DMS114 treated with DMSO at 0.1 percent for 48 hours (cell line): ENCODE data around the gene CD83.

Experiments used
- DNase-seq: peaks from one replicate; lab custom pipeline; 2025; ENCODE audit not compliant: unreplicated experiment; lab: John Stamatoyannopoulos, UW

The CD83 gene

DNA sequence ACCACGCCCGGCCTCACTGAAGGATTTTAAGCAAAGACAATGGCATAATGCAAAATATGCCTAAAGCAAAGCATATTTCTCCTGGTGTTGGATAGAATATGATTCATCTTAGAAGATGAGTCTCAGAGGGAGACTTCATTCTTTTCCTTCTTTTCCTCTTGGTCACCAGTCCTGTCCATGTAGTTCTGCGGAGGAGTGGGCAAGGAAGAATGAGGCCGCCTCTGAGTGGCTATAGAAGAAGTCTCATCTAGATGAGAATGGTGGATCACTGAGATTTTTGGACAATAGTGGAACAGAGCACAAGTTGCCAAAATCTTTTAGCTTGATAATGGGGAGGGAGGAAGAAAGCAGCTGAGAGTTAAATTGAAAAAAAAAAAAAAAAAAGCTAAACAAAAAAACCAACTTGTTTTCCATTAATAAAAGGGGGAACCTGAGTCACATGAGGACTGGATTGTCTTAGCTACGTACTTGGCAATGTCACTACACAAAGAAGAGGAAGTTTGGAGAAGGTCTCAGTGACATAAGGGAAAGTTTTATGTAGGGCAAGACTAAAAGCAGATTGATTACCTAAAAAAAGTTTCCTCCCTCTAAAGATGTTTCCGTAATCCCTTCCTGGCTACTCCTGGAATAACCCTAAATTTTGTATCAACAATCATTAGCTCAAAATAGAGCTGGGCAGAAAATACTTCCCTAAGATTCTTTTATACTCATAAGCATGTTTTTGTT, 6.0 kb downstream of the CD83 start:
- DNase-seq, result no peak

DNA sequence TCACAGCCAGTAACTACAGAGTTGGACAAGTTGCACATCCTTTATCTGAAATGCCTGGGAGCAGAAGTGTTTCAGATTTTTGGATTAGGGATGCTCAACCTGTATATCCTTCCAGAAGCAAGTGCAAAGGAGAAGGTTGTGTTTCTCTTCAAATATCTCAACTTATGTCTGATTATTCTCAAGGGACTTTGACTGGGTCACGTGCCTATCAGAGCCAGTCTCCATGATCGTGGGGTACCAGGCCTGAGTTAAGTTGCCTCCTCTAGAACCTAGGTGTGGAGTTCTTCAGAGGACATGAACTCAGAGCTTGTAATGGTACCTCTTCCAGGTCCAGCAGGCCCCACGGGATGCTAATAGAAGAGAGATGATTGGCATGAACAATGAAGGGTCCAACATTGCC, 7.8 kb downstream of the CD83 start:
- no peak for DNase-seq

DNA sequence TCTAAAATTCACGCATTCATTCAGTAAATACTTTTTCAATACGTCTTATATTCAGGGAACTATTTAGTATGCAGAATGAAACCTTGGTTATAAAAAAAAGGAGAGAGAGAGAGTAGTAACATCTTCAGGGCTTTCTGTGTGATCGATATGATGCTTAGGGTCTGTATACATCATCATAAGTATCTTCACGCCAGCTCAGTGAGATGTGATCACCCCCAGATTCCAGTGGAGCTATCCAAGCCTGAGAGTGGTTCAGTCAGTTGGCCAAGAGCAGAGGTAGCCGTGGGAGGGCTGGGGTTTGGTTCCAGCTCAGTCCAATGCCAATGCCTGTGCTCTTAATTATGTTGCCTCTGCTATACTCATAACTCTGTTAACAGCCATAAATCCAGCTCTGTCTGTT, 8.6 kb downstream of the CD83 start:
- DNase-seq, result no peak

DNA sequence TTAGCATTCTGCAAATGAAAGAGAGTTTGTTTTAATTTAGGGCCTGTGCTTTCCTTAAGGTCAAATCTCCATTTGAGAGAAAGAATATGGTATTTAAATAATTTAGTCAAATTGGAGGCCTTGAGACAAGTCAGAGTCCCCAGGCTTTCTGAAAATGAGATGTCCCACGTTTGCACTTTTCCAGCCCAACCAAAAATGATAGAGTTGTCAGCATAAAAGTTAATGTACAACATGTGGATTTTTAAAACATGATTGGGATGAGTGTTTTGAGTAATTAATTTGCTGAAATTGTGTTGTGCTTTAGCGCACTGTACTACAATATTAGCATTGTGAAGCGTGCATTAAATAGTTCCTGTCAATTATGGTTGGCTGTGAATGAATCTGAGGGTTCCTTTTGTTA, 10.0 kb downstream of the CD83 start:
- no peak for DNase-seq

DNA sequence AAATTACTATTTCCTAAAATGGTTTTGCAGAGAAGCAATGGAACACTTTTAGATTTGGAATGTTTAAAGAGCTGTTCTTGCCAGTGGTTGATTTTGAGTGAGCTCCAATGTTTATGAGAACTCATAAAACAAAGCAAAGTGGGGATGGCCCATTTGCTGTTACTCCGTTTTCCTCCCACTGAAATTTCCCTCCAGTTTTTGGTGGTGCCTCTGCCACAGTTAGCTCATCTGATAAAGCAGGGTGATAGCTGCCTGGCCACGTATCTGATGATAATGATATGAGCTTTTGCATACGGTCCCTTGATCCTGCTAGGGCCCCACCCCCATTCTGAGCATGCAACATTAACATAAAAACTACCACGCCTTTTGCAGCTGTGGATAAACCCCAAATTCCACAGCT, 10.4 kb downstream of the CD83 start:
- DNase-seq, result no peak

DNA sequence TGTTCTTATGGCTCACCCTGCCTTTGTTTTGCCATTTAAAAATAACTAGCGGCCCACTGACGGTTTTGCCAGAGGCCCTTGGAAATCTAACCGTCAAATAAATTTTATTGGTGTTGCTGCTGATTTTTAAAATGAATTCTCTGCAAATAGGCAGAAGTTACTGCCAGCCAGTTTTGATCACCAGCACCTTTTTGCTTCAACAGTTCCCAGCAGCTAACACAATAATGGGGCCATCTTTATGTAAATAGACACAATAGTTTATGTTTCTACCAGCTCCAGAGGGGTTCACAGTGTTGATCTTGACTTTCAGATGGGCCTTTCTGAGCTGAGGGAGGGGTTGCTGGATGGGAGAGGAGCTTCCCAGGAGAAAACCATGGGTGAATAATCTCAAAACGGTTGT, 11.2 kb downstream of the CD83 start:
- DNase-seq, result no peak

DNA sequence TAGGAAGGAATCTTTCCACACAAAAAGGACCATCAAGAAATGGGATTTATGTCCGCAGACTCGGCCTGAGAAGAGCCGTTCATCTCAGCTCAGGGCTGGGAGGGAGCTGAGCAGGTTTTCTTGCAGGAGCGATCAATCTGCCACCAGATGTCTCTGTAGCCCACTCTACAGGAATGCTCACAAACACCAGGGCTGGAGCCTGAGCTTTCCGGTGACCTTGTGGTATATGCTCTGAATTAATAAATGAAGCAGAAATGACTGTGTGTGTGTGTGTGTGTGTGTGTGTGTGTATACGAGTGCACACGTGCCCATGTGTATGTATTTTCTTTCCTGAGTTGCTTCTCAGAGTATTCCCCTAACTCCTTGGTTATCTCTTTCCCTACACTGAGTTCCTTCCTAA, 12.0 kb downstream of the CD83 start:
- DNase-seq, result peak; percentile 66

DNA sequence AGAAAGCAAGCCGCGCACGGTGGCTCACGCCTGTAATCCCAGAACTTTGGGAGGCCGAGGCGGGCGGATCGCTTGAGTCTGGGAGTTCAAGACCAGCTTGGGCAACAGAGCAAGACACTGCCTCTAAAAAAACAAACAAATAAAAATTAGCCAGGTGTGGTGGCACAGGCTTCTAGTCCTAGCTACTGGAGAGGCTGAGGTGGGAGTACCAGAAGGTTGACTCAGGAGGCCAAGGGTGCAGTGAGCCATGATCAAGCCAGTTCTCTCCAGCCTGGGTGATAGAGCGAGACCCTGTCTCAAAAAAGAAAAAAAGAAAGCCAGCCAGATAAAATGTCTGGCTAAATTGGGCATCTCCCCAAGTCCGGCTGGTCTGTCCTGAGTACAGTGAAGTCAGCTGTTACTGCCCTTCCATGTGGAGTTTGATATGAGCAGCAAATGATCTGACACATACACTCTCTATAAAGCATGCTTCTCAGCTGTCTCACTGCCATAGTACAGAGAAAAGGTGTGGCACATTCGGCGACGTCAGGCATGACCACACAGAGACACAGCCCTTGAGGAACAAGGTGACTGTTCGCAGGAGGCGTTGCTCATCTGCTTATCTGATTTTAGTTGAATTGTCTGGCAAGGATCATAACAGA, 13.0 kb downstream of the CD83 start:
- no peak for DNase-seq

DNA sequence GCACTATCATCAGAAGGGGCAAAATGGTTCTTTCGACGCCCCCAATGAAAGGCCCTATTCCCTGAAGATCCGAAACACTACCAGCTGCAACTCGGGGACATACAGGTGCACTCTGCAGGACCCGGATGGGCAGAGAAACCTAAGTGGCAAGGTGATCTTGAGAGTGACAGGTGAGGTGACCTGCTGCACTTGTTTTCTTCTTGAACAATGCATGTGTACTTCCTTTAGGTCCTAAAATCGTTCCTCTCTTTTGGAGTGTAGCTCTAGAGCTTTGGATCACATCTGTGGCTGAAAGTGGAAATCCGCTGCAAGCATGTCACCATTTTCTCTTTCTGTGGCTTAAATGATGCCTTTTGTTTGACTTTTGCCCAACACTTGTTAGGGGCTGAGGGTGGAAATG, 14.0 kb downstream of the CD83 start:
- no peak for DNase-seq

DNA sequence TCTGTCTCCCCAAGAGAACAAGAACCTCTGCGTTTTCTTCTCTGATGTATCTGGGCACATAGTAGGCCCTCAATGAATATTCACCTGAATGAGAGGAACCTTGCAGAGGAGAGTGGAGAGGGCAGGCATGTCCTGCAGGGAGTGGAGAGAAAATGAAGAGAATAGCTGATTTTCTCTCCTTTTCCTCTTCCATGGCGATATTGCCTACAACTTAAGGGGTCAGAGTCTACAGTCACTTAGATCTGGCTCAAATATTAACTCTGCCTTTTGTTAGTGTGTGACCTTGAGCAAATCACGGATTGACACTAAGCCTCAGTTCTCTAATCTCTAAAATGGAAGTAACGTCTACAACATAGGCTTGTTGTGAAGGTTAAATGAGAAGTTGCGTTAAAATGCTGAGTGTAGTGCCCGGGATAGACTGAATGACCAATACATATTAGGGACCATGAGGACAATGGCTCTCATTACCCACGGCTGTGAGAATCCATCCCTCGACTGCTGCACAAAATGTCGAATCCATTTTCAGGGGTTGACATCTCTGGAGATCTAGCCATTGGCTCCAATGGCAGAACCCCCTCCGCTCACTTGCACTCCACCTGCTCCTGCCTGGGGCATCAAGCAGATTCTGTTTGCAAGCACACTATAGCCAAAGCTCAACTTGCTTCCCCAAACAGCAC, 14.8 kb downstream of the CD83 start:
- DNase-seq, result no peak

DNA sequence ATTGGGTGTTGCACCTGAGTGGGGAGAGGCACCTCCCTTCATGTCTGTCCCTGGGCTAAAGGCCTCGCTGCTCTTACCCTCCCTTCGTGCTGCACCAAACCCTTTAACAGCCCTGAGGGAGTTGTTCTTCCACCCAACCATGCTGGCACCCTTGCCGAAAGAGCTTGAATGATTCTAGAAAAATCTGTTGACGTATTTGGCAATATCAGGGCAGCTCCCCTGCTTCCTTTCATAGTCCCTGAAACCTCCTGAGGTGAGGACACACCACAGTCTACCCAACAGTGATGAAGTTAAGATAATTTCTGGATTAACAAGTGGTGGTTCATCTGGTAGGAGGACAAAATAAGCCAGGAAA, 15.3 kb downstream of the CD83 start:
- DNase-seq, result no peak

DNA sequence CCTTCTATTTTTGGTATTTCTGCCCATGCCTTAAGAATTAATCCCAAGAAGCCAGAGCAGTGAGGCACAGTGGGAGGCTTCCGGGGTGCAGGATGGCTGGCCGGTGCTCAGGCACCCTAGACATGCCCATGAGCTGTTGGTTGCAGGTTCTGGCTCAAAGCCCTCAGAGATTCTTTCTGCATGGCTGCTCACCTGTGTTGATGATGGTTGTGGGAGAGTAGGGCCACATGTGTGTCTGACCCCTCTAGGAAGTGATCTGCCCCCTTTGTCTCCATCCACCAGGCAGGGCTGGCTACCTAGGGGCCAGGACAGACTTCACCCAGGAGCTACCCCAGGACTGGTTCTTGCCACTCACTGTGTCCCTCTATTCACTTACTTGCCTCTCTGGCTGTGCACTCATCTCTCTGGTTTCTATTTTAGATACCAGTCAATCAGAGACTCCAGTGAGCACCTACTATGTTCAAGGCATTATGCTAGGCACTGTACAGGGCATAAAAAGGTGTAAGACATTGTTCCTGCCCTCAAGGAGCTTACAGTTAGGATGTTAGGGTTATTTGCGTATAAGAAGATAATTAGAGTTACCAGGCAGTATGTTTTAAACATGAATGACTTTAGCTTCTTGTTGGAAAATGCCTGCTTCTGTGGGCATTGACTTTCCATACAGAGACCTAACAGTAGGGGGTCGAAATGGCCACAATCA, 16.8 kb downstream of the CD83 start:
- no peak for DNase-seq

DNA sequence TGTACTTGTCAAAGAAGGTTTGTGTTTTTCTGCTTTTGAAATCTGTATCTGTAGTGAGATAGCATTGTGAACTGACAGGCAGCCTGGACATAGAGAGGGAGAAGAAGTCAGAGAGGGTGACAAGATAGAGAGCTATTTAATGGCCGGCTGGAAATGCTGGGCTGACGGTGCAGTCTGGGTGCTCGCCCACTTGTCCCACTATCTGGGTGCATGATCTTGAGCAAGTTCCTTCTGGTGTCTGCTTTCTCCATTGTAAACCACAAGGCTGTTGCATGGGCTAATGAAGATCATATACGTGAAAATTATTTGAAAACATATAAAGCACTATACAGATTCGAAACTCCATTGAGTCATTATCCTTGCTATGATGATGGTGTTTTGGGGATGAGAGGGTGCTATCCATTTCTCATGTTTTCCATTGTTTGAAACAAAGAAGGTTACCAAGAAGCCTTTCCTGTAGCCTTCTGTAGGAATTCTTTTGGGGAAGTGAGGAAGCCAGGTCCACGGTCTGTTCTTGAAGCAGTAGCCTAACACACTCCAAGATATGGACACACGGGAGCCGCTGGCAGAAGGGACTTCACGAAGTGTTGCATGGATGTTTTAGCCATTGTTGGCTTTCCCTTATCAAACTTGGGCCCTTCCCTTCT, 18.4 kb downstream of the CD83 start:
- no peak for DNase-seq

DNA sequence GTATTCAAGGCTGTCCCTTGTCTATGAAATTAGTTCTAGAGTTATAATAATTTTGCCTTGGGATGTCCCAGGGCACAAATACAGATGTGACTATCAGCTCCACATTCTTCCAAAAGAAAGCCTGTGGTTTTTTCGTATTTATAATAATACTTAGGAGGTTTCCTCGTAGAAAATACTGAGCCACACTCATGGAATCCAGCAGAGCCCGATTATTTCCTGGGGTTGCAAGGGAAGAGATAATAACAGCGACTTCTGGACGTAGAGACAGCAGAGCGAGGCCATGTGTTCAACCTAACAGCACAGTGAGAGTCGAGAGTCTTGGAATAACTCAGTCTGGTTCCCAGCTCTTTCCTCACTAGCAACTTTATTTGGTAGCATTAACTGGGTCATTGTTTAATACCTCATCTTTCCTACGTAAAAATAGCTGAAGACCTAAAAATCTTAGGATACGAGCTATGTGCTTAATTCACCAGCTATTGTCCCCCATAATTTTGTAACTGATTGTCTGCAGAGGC, 21.2 kb downstream of the CD83 start:
- no peak for DNase-seq

DNA sequence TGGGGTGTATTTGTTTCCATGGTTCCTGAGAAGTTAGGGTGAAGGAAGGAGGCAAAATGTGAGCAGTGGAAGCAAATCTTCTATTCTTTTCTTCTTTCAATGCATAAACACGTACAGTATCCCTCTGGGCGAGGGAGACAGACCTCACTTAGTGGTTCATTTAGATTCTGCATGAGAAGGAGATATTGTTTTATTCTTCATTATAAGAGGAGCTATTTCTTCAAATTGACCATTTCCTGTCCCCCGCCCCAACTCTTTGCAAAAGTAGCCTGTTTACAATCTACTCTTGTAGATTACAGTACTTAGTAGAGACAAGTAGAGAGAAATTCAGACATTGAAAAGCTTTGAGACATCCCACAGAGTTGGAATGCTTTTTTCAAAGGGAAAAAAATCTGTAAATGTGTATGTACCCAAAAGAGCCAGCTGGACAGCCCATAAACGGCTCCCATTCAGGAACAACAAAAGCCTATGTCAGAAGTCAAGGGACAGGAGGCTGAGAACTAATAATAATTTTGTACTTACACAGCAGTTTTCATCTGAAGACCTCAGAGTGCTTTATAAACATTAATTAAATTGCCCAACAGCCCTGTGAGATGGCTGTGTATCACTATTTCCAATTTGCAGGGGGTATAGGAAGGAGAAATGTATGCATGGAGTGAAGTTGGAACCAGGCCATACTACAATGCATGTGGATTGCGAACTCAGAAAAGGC, 23.9 kb downstream of the CD83 start:
- DNase-seq, result no peak

DNA sequence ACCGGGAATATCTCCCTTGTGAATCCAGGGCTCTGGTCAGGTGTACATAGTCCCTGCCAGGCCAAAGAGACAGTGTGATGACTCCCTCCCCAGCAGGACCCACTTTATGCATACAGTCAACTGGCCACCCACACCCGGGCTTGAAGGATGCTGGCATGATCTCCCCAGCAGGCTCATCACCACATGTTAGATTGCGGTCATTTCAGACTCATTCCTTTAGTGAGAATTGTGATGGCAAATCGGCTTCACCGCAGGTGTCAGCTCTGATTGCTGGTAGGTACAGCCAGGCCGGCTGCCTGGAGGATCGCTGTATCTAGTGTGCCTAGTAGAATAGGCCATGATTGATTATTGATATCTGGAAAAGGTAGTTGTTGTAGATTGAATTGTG, 24.5 kb downstream of the CD83 start:
- DNase-seq, result no peak

DNA sequence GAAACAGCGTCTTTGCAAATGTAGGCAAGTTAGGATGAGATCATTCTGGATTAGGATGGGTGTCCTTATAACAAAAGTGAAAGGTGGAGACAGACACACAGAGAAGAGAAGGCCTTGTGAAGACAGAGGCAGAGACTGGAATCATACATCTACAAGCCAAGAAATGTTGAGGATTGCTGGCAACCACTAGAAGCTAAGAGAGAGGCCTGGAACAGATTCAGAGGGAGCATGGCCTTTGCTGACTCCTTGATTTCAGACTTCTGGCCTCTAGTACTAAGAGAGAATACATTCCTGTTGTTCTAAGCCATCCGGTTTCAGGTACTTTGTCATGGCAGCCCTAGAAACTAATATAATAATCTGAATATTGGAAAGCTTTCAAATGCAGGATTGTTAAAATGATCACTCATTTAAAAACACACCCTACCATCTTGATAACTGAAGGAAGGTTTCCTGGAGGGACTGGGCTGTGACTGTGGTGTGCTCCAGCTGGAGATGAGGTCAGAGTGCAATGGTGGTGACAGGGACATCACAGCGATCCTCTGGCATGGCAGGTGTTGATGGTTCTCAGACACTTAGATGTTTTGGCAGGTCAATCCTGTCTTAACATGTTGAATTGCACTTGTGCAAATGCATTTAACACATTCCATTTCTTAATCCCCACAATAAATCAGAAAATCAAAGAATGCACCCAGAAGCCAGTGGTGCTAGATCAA, 25.1 kb downstream of the CD83 start:
- DNase-seq, result no peak

DNA sequence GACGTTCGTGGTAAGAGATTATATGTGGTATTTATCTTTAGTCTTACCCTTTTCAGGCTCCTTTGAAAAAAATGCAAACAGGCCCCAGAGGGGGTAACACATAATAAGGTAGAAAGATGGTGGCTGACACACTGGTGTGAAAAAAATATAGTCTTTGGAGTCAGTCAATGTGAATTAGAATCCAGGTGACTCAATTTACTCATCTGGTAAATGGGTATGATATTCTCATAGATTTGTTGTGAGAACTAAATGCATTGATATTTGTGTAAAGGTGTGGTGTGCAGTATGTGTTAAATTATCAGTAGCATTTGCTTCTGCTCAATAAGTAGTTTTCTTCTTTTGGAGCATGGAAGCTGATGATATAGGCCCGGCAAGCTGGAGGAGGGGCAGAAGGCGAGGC, 25.7 kb downstream of the CD83 start:
- DNase-seq, result no peak

DNA sequence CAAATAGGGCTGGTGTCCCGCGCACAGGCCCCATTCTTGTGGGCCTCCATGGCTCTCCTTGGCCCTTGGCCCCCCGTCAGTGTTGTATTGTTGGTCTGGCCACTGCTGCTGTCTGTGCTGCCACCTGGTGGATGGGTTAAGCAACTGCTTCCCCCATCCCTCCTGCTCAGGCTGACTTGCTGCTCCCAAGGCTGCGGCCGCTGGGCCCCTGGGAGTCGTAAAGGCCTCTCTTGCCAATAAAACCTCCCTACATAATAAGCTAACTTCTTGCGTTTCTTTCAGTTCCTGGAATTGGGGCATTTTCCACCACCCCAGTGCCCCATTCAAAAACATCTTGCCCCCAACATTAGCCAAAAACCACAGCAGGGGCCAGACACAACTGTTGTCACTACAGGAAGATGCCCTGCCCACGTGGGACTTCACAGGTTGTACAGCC, 27.1 kb downstream of the CD83 start:
- peak; percentile 76 for DNase-seq

DNA sequence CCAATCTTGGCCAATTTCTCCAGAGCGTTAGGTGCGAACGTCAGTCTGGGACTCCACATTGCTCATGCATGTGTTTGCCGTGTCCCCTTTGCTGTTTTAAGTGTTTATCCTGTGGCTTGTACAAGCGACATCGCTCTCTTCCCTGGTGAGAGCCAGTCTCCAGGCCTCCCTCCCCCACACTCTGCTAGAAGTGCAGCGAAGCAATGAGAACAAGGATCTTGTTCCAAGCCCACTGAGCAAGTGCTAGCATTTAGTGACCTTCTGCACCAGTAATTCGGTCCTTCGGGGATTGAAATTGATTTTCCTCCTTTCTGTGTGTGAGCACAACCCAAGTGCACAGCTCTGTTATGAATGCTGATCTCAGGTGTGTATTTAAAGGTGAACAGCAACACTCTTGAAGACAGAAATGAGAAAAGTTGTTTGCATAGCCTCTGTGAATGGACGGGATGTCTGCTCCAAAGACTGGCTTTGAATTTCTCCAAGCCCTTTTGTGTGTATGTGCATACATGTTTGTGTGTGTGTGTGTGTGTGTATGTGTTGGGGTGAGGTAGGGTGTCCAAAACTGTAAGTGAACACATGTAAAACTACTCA, 29.0 kb downstream of the CD83 start:
- DNase-seq, result no peak
